HTR-8/SVneo (cell line): ENCODE measurements around the gene SPP2.

Experiments
- DNase-seq: peaks from one replicate; pipeline ENCODE4 v3.0.0; 2011; ENCODE audit warnings: low spot score, mixed read lengths; ENCODE audit not compliant: insufficient read length
- FAIRE-seq: peaks from 2 replicates; lab custom pipeline; 2011; peaks lifted over from hg19 to GRCh38; lab: Jason Lieb, UNC

The SPP2 gene

DNA sequence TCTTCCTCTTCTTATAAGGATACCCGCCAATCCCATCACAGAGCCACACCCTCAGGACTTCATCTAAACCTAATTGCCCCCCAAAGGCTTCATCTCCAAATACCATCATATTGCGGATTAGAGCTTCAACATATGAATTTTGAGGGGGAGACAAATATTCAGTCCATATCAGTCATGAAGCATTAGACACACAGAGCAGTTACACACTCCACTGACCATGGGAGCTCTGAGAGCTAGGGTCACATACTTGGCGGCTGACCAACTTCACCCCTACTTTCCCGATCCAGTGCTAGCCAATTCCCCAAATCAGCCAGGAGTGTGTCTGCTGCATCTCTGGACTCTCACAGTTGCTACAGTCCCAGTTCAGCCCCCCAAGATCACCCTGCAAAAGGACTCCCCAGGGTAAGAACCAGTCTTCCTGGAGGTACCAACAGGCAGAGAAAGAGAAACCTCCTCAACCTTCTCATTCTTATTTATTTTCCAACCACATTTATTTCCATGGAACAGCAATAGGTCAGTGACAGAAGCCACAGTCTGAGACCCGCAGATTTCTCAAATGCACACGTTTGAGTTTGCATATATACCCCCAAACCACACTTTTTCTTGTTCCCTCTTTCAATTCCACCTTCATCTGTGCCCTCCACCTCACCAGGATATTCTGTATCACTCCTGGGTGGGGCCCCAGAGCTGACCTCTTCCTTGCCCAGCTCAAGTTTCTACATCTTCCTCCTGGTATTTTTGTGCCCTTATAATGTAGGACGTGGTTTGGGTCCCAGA lies 33.3 kb downstream of the SPP2 start:
- no peak for DNase-seq
- FAIRE-seq = no peak

DNA sequence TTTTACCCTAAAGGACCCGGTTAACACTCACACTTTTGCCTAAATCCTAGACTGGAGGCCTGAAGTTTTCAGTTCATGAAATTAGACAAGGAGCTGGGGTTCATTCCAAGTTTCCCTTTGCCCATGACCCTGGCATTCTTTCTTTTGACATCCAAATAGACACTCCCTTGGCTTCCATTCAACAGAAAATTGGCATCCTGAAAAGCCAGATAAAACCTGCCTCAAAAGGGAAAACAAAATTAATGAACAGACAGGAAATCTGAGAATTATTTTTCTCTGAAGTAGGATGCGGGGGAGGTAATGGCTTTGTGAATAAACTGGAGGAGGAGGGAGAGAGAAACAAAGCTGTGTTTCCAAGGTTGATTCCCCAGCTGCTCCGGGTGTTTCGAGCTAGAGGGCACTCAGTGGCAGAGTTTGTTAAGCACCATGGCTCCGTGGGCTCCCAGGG lies 41.0 kb downstream of the SPP2 start:
- DNase-seq = peak; percentile 8
- FAIRE-seq = no peak

DNA sequence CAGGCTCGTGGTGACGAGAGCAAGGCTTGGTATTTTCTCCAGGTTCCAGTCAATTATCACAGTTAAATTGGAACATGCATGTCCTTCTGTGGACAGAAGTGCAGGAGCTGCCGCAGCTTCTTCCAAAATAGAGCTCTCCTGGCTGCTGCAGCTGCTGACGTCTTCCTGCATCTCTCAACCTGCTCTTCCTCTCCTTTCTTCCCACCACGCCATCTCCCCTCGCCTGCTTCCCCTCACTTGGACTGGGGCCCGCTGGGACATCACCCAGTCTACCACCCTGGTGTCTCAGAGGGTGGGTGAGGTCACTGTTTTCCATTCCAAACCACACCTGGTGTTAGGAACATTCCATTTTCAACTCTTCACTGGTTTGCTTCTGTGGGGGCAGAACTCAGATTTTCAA lies 41.4 kb downstream of the SPP2 start:
- FAIRE-seq (no peak), DNase-seq (no peak)

DNA sequence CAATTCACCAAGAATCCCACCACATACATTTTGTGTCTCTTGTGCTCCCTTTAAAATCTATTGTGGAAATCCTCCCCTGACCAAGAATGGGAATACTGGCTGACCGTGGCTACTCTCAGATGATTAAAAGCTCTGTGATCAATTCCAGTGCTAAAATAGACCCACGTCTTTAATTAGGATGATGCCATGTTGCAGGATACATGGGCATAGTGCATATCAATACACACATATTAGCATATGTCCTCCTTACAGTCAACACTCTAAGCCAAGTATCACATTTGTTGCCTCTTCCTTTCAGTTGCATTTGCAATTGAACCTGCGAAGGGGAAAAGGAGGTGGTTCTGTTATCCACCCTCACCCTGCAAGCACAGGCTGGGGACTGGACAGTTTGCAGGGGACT lies 41.8 kb downstream of the SPP2 start:
- no peak for FAIRE-seq
- DNase-seq = no peak

DNA sequence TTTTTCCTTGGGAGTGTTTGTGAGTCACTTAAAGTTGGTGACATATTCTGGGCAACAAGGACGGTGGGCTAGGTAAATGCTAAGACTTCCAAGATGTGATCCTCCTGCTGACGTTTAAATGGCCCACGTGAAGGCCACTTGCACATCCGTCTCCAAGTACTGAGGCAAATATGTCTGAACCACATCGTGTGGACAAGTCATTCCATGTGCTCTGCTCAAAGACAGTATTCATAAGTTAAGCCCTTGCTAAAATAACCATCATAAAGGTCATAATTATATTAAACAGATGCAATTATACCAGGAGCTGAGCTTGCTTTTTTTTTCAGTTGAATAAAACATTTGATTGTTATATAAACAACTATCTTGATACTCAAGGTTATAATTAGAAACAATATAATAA lies 44.8 kb downstream of the SPP2 start:
- FAIRE-seq (no peak), DNase-seq (no peak)

DNA sequence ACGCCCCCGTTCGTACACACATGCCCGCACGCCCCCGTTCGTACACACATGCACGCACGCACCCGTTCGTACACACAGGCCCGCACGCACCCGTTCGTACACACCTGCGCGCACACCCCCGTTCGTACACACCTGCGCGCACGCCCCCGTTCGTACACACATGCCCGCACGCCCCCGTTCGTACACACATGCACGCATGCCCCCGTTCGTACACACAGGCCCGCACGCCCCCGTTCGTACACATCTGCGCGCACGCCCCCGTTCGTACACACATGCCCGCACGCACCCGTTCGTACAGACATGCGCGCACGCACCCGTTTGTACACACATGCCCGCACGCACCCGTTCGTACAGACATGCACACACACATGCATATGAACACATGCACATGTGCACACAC lies 45.7 kb downstream of the SPP2 start:
- no peak for FAIRE-seq

DNA sequence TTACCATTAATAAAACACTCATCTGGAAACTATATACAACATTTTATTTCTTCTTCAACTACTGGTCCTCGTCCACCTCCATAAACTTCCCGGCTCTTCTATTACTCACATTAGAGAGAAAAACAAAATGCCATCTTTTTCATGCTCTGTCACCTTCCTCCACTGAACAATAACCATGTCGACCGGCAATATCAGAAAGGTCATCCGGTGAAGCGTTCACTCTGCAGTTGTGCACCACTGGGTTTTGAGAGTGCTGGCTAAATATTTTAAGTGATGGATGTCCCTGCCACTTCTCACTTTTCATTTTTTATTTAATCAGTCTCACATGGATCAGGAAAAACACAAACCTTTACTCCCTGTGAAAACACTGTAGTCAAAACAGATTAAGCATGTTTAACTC lies 48.2 kb downstream of the SPP2 start:
- no peak for FAIRE-seq
- no peak for DNase-seq

More for the DNA sequence above, 45.7 kb downstream of the SPP2 start:
- DNase-seq = no peak

DNA sequence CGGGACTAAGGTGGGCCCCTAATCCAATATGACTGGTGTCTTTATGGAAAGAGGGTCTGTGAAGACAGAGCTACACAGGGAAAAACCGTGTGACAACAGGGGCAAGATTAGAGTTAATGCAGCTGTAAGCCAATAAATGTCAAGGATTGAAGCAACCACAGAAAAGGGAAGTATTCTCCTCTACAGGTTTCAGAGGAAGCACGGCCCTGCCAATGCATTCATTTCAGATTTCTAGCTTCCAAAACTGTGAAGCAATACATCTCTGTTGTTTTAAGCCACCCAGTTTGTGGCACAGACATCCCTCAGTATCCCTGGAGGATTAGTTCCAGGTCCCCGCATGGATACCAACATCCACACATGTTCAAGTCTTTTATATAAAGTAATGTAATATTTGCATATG lies 48.8 kb downstream of the SPP2 start:
- FAIRE-seq (no peak), DNase-seq (no peak)

DNA sequence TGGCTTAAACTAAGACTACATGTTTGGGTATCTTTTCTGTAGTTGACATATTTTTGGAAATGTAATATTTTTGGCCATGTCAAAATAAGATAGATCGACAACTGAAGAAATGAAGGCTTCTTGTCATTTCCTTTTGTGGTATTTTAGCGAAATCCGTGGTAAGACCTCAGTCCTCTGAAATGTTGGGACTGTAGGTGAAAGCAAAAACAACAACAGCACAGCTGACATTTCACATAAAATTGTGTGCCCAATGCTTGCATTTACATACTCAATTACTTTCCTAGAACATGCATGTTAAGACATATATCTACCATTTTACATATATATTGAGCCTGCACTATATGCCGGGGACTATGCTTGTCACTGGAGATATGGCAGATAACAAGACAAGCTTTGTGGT lies 50.2 kb downstream of the SPP2 start:
- FAIRE-seq (no peak), DNase-seq (no peak)

DNA sequence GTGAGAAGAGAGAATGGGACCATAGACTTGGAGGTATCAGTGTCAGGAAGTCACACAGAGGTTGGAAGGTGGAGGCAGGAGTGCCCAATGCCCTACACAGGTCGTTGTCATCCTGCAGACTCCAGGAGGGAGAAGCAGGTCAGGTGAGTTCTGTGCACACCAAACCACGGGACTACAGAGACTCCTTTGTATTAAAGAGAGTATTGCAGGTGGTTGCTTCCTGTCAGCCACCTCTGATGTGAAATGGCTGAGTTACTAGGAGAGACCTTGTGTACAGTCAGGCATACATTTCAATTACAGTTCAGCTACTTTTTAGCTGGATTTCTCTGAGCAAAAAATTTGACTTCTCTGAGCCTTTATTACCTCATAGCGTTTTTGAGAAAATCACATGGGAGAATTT lies 51.6 kb downstream of the SPP2 start:
- FAIRE-seq (no peak), DNase-seq (no peak)

DNA sequence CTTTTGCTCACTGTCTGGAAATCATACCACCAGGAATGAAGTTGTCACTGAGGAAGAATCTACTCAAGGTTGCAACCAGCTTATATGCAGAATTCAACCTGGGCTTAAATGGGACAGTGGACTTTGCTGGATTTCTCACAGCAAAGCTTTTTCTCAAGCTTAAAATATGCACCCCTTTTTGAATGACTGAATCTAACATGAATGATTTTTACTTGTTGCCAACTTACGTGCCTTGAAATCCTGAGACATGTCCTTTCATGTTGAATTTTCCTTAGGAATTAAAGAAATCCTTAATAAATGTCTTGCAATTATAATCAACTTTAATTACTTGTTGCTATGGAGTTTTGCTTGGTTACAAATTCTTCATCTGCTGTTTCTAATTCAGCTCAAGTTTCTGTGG lies 57.4 kb downstream of the SPP2 start:
- FAIRE-seq (no peak), DNase-seq (no peak)

DNA sequence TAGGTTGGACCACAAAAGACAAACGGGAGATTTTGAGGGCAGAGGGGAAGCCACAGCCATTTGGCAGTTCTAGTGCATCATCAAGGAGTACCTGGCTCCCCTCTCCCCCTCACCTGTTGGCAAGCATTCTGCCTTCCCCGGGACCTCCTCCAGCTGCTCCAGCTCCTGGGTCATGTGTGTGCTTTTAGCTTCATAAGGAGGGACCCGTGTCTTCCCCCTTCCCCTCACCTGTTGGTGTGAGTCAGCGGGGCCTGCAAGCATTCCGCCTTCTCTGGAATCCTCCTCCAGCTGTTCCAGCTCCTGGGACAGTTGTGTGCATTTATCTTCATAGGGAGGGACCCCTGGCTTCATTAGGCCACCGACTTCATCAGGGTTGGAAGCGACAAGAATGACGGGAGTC lies 58.8 kb downstream of the SPP2 start:
- FAIRE-seq = no peak

DNA sequence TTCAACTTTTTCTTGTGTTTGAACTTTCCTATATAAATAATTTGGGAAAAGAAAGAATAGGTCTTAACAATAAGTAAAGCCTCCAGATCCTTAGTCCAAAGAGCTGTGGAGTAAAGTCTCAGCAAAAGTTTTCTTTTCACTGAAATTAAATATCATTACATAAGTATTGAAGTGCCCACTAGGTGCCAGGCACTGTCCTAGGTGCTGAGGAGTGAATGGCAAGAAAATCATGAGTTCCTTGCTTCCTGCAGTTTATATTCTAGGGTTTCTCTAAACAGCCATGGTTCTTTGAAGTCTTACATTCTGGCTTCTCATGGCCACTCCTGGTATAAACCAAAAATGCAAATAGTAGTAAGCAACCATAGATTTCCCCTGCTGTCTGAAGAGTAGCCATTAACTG lies 59.7 kb downstream of the SPP2 start:
- DNase-seq (no peak), FAIRE-seq (no peak)

More for the DNA sequence above, 58.8 kb downstream of the SPP2 start:
- DNase-seq = no peak

DNA sequence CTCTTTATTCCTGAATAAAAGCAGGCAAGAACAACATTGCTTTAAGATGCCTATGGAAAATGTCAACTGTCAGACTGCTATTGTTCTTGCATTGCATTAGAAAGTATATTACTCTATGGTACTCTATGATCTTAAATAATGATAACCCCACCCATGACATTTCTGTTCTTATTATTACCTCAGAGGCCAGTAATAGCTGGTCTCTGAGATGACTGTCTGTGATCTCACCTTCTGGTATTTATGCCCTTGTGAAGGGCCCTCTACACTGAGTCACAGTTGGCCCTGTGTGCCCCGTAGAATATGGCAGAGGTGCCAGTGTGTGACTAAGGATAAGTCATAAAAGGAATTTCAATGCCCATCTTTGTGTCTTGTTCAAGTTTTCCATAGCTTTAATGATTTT lies 61.0 kb downstream of the SPP2 start:
- no peak for FAIRE-seq

DNA sequence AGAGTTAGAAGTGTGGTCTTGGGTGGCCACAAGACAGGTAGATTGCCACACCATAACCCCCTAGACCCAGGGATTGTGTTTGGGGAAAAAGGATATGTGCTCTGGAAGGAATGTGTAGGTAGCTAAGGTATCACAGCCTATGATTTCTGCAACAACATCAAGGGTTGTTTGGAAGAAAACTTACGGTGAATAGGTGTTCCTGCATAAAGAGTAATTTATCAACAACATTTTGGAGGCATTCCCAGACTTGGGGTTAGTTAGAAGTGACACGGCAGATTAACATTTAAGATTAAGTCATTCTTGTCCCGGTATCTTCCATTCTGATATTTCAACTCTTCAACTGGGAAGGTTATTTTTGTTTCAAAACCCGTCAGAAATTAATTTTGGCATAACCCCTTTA lies 65.5 kb downstream of the SPP2 start:
- FAIRE-seq = no peak
- no peak for DNase-seq

More for the DNA sequence above, 61.0 kb downstream of the SPP2 start:
- DNase-seq = peak; percentile 40

DNA sequence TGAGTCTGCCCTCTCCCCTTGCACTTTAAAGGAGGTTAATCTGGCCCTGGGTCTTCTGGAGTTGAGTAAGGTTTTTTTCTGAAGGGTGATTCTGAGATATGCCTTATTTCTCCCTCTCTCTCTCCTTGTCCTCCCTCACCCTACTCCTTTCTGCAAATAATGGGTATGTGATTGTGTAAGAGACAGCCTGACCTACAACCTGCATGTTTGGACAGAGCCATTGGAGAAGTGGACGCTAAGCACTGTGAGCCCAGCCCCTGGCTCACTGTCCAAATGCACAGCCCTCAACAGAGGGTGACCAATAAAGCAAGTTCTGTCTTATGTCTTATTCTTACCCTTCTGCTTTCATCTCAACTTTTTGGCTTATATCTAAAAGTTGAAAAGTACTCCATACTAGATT lies 71.5 kb downstream of the SPP2 start:
- FAIRE-seq = no peak
- DNase-seq = no peak

DNA sequence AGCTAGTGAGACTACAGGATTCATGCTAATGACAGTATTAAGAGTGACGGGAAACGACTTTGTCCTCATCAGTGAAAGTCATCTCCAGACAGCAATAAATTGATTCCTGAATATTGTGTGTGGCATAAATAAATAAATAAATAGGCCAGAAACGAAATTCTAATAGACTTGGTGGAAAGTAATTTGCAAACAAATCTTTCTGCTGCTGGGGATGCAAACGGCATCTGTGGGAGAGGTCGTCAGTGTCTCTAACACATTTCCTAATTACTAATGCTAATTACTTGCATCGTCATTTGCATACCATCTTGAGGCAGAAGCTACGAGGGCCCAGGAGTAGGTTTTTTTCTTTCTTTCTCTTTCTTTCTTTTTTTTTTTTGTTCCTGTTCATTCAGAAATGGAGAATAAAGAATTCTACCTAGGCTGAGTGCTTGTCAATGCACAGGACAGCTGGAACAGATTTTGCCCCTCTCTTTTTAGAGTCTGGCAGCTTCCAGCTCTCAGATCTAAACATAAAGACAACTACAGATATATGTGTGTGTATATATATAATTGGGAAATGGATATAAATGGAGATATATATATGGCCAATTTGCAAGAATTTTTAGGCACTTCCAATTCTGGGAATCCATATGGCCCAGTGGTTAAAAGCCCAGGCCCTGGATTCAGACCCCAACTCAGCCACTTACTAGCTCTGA lies 75.1 kb downstream of the SPP2 start:
- FAIRE-seq (no peak), DNase-seq (no peak)

DNA sequence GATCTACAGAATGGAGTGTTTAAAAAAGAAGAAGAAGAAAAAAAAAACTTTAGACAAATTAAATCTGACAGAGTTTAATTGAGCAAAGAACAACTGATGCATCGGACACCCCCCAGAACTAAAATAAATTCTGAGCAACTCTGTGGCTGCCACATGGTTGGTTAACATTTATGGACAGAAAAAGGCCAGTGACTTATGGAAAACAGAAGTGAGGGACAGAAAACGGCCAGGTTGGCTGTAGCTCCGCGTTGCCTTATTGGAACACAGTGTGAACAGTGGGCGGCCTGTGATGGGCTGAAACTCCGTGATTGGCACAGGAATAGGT lies 75.6 kb downstream of the SPP2 start:
- no peak for DNase-seq
- FAIRE-seq = no peak
